OCI-LY7 (cell line): Measurements from ENCODE around the gene SKIDA1.

Source experiments
- EZH2phosphoT487 ChIP-seq: fragments of 200-600 bp; sonication (generic); IDR thresholded peaks from 2 replicates; pipeline ENCODE4 v1.6.1; 2018; ENCODE audit warnings: low read depth, borderline replicate concordance, mild to moderate bottlenecking, mixed run types, antibody characterized with exemption, low read length, moderate library complexity, mixed read lengths
- TF ChIP-seq, protein P1 (sequence below): fragments of 200-600 bp; sonication (generic); conservative IDR thresholded peaks from 2 replicates; pipeline ENCODE4 v1.5.1; 2014; ENCODE audit warnings: mild to moderate bottlenecking, antibody characterized with exemption, low read length, moderate library complexity, mixed read lengths

DNA sequence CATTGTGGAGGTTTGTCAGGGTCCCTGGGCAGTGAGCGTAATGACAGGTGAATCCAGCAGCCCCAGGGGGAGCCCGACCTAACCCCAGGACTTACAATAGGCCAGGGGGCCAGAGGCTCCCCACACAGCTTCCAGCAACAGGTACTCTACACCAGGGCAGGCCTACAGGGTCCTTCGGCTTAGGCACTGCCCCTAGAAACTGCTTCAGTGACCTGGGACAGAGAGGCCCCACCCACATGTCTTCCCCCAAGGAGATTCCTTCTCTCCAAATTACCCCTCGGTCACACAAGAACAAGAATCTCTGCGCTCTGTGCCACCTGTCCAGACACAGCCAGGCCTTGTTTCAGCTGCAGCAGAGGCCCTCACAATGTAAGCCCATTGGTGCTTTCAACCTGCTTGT, 24.4 kb downstream of the SKIDA1 start:
- TF ChIP-seq, protein P1, sequence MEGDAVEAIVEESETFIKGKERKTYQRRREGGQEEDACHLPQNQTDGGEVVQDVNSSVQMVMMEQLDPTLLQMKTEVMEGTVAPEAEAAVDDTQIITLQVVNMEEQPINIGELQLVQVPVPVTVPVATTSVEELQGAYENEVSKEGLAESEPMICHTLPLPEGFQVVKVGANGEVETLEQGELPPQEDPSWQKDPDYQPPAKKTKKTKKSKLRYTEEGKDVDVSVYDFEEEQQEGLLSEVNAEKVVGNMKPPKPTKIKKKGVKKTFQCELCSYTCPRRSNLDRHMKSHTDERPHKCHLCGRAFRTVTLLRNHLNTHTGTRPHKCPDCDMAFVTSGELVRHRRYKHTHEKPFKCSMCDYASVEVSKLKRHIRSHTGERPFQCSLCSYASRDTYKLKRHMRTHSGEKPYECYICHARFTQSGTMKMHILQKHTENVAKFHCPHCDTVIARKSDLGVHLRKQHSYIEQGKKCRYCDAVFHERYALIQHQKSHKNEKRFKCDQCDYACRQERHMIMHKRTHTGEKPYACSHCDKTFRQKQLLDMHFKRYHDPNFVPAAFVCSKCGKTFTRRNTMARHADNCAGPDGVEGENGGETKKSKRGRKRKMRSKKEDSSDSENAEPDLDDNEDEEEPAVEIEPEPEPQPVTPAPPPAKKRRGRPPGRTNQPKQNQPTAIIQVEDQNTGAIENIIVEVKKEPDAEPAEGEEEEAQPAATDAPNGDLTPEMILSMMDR: no peak
- TF ChIP-seq EZH2phosphoT487: no peak
